Hindlimb muscle (tissue), 1 donor: ENCODE measurements around the gene COX4I2. TPM values are rescaled to one million over a fixed set of nuclear protein-coding genes. Genes with fewer than 3 reads are reported as not detected.
"Not testable (repeated sequence)": the region's sequence is repeated elsewhere in the genome, so short reads cannot be mapped to it uniquely, and the experiment has no call there.

Experiments used
- DNase-seq: peaks from one replicate; pipeline ENCODE4 v3.0.0-alpha.2; 2013
- polyA plus RNA-seq: library from polyadenylated mRNA; unstranded; fragments of 120-200 nt; gene quantifications from one replicate; pipeline ENCODE4 v1.2.1, GENCODE V29; 2013; ENCODE audit not compliant: insufficient read length

Gene COX4I2
- polyA plus RNA-seq = 9.2 TPM

DNA sequence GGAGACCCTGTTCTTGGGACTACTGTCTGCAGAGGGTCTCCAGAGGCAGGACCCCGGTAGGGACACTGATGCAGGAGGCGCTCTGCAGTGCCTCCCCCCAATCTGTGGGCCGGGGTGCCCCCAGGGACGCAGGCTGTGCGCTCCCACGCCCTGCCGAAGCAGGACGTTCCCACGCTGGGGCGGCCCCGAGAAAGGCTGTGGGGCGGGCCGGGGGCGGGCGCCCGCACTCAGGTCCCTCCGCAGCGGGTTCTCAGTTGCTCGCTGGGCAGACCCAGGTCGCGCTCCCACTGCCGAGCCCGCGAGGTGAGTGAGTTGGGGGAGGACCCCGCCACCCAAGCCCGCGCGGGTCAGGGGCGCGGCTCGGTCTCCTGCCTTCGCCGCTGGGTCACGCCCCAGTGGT lies at the start of gene COX4I2:
Gene COX4I2, plus strand, starts transcription at position 253 of the 400 bp plus-strand sequence. CDS start 1,106 bp downstream, outside the sequence.
- no peak for DNase-seq

GRCh38 chr20:31590717-31591225 lies 46.9 kb upstream of the COX4I2 start:
- DNase-seq = no peak

GRCh38 chr20:31593221-31594001 lies 44.3 kb upstream of the COX4I2 start:
- no peak for DNase-seq

GRCh38 chr20:31594002-31594557 lies 43.6 kb upstream of the COX4I2 start:
- DNase-seq = no peak

- no peak for DNase-seq
Observed at GRCh38 chr20:31594558-31595379, 42.9 kb upstream of the COX4I2 start.

DNA sequence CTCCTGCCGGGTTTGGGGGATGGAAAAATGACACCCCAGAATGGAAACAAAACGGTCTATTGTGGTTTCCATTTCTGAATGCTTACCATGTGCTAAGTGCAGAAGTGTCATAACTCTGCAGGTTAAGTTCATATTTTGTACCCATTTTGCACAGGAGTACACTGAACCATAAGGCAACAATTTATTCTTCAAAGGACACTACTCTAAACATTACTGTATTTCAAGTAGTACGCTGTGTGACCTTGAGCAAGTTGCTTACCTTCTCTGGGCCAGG lies 42.4 kb upstream of the COX4I2 start:
- no peak for DNase-seq

DNA sequence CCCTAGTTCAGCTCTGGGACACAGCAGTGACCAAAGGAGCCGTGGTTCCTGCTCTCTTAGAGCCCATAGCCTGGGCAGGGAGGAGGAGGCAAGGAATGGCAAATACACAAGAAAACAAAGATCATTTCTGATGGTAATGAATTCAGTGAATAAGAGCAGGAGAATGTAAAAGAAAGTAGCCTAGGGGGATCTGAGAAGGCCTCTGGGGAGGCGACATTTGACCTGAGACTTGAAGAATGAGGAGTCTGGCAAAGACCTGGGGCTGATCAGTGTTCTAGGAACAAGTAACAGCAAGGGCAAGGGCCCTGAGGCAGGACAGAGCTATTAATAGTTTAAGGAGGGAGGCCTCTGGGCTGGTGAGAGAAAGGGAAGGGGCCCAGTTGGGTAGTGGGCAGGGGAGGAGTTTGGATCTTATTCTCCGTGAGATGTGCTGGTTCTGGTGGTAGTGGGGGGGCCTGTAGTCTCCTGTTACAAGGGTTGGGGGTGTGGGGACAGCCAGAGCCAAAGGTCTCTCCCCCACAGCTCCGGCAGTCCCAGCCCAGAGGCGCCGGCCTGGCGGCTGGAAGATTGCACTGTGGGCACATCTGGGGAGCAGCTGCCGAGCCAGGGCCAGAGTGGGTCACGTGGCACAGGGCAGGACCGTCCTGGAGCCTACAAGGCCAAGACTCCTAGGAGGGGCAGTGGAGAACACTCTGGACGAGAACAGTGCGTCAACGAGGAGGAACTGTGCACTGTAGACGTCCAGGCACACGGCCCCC lies 41.9 kb upstream of the COX4I2 start:
- DNase-seq = no peak

DNA sequence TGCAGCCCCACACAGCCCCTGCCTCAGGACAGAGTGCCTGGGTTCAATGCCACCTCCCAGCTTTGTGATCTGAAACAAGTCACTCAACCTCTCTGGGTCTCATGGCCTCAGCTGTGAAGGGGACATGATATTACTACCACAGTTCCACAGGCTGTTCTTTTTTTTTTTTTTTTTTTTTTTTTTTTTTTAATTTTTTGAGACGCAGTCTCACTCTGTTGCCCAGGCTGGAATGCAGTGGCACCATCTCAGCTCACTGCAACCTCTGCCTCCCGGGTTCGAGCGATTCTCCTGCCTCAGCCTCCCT lies 41.3 kb upstream of the COX4I2 start:
- DNase-seq = not testable (repeated sequence)

- DNase-seq = no peak
Observed at GRCh38 chr20:31596831-31597480, 40.8 kb upstream of the COX4I2 start.

DNA sequence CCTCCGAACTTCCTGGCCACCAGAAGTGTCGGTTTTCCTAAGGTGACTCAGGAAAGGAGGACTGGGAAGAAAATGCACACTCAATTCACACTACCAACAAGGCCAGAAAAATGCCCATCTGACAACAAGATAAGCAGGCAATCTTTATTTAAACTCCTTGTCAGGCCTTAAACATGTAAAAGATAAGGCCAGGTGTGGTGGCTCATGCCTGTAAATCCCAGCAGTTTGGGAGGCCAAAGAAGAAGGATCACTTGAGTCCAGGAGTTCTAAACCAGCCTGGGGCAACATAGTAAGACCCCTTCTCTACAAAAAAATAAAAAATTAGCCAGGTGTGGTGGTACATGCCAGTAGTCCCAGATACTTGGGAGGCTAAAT lies 40.2 kb upstream of the COX4I2 start:
- DNase-seq = no peak

DNA sequence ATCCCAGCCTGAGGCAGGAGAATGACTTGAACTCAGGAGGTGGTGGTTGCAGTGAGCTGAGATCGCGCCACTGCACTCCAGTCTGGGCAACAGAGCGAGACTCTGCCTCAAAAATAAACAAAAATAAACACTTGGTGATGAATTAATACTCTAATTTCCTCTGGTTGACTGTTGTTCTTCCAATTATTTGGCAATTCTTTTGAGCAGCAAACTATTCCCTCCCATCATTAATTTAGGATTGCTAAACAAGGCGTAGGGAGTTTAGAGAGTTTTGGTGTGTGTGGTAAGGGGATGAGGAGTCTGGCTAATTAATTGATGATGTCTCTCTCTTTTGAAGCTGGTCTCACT lies 35.3 kb upstream of the COX4I2 start:
- DNase-seq = no peak

GRCh38 chr20:31602779-31603441 lies 34.8 kb upstream of the COX4I2 start:
- DNase-seq = no peak

DNA sequence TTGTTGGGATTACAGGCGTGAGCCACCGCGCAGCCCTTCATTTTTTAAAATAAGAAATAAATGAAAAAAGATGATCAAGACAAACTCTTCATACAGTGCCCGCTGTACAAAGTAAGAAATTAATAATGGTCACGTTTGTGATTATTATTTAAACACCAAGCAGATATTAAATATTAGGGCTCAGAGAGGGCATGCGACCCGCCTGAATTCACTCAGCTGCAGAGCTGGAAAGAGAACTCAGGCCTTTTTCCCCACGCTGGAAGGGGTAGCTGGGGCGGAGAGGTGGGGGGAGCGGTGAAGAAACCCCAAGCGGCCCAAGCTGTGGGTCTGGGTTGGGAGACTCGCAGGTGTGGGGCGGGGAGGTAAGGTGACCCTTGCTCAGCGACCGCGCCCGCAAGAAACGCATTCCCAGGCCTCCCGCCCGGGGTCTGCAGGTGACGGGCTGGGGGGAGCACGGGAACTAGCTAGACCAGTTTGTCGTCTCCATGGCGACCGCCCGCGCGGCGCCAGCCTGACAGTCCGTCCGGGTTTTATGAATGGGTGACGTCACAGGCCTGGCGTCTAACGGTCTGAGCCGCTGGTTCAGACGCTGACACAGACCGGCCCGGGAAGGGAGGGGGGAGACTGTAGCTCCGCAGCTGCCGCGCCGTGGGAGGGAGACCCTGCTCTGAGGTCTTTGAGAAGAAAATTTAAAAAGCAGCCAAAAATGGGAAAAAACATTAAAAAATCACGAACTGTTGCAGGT lies 33.7 kb upstream of the COX4I2 start:
- peak; percentile 94 for DNase-seq

- DNase-seq = no peak
Observed at GRCh38 chr20:31604567-31605030, 33.1 kb upstream of the COX4I2 start.

- DNase-seq = peak; percentile 95
Observed at GRCh38 chr20:31605031-31605901, 32.4 kb upstream of the COX4I2 start, which contains the start of gene ID1. Gene ID1, plus strand, starts transcription at chr20:31605289. Its CDS starts 99 bp downstream, at chr20:31605388.

DNA sequence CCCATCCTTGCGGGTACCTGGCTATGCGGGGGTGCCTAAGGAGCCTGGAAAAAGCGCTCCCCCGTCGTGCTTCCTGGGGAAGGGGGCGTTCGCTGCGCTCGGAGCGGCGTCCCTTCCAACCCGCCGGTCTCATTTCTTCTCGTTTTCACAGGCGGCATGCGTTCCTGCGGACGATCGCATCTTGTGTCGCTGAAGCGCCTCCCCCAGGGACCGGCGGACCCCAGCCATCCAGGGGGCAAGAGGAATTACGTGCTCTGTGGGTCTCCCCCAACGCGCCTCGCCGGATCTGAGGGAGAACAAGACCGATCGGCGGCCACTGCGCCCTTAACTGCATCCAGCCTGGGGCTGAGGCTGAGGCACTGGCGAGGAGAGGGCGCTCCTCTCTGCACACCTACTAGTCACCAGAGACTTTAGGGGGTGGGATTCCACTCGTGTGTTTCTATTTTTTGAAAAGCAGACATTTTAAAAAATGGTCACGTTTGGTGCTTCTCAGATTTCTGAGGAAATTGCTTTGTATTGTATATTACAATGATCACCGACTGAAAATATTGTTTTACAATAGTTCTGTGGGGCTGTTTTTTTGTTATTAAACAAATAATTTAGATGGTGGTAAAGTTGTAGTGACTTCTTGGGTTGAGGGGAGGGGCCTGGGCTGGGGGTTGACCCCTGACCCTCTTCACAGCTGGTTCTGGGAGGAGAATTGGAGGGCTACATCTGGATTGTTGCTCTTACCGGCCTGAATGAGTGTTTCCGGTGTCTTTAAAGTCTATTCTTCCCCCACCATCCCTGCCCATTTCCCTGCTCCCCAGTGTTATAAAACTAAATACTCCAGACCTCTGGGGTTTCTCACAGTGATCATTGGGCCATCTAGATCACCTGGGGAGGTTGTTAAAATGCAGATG lies 31.6 kb upstream of the COX4I2 start:
- no peak for DNase-seq

DNA sequence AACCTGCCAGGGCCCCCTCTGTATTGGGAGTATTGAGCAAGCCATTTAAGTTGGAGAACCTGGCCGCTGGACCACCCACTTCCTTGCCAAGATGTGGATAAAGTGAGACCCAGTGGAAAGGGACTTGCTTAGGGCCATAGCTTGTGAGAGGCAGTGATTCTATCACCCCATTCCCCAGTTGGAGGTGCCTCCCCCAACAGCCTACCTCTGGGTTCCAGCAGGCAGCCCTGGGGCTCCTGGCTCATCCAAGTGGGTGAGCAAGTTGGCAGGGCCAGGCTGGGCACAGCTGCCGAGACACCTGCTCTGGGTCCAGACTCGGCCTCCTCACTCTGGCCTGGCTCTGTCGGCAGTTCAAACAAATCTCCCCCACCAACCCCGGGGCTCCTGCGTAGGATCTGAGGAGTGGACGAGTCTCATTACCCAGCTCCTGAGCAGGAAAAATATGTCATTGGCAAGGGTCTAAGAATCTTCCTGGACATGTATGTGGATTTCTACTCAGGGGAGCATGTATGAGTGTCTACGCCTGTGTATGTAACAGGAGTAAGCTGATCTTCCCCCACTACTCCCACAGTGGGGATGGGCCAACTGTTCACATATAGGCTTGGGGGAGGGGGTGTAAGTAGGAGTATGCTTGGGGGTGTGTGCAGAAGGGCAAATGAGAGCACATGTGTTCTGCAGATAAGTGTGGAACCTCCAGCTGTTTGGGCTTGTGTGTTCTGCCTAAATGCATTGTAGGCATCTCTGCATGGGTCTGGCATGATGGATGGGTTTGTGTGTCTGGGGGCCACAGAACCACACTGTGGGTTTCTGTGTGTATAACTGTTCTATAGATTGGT lies 30.7 kb upstream of the COX4I2 start:
- peak; percentile 57 for DNase-seq
